GM18508 (cell line): ENCODE results near the gene ARHGAP10.
"Not testable (repeated sequence)": the region's sequence is repeated elsewhere in the genome, so short reads cannot be mapped to it uniquely, and the experiment has no call there.

Experiments
- ATAC-seq: cut with Tn5 transposase; IDR thresholded peaks from one replicate; pipeline ENCODE4 v1.9.1; 2021; ENCODE audit warnings: moderate number of reproducible peaks; ENCODE audit not compliant: insufficient read depth, unreplicated experiment

The ARHGAP10 gene

DNA sequence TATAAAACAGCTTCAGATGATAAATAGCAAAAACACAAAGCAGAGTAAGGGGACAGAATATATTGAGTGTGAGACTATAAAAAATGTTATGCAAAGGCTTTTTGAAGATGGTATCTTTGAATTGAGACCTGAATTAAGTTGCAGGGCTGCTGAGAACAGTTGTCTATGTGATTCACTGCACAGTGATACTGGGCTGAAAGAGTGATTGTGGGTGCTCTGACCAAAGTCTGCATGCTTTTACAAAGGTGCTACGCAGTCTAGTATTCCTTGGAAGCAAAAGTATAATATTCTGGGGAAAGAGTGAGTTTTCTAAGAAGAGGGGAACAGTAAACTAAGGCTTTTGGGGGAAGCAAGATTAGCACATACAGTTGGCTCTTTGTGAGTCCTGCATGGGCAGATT, 234.0 kb downstream of the ARHGAP10 start:
- ATAC-seq = no peak

DNA sequence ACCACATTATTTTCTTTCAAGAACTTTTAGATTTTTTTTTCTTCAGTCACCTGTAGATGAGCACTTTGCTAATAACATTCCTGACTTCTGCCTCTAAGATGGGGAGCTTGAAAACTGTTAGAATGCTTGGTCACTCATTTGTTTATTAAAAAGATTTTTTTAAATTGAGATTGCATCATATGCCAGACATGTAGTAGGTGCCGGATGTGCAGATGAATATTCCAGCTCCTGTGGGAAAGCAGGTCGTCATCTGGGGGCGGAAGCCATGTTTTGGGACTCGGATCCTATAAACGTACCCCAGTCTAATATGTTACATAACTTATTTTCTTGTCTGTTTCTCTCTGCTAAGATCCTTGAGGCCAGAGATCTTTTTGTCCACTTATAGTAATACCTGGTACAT, 236.8 kb downstream of the ARHGAP10 start:
- ATAC-seq = no peak

DNA sequence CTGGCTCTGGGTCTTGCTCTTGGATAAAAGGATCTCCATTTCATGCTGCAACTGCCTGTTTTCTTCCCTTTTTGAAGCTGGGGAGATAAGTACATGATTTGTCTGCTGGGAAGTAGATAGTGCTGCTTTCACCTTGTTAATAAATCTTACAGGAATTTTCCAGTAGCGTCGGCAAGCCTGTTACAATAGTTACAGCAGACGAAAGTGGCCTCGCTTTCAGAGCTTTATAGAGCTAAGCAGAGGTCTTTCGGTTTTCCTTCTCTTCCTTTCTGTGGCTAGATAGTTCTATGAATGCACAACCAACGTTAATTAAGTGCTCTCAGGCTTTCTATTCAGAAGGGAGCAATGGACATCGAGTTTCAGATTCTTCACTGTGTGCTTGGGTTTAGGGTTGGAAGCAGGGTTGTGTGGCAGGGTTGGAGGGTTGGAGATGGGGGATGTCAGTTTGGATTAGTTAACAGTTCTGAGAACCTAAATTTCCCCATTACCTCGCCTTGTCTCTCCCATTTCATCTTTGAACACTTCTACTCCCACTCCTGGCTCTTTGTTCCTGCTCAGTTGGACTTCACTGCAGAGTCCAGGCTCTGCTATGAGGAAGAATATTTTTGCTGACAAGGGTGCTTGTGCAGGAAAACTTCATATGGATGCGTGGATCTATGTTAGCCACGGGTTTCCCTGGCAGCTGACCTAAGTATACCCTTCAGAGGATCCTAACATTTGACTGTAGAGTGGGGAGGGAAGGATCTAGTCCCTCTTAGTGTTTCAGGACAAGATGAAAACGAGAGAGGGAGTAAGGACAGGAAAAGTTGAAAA, 237.9 kb downstream of the ARHGAP10 start:
- peak; percentile 61 for ATAC-seq

DNA sequence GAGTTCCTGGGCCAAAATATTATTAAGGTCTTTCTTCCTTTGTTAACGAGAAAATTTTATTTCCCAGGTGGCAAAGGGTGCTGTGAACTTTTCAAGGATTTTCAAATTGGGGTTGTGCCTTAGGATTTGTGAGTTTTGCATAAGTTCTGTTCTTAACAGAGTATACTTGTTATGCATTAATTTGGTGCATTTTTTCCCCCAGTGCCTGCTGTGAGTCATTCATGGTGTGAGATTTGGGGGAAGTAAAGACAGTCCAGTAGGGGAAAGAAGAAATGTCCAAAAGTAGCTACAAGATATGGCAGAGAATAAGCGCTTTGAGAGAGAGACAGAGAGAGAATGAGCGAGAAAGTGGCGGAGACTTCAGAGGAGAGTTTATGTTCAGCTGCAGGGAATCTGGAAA, 239.2 kb downstream of the ARHGAP10 start:
- no peak for ATAC-seq

DNA sequence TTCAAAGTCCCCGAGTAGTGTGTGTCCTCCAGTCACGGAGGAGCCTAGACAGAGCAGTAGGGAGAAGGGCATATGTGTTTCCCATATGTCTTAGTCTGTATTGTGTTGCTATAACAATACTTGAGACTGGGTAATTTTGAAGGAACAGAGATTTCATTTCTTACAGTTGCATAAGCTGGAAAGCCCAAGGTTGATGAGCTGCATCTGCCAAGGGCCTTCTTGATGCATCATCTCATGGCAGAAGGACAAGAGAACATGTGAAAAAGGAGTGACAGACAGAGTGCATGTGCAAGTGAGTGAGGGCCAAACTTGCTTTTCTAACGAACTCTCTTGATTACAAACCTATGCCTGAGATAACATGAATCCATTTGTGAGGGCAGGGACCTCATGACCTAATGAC, 243.4 kb downstream of the ARHGAP10 start:
- ATAC-seq = no peak

DNA sequence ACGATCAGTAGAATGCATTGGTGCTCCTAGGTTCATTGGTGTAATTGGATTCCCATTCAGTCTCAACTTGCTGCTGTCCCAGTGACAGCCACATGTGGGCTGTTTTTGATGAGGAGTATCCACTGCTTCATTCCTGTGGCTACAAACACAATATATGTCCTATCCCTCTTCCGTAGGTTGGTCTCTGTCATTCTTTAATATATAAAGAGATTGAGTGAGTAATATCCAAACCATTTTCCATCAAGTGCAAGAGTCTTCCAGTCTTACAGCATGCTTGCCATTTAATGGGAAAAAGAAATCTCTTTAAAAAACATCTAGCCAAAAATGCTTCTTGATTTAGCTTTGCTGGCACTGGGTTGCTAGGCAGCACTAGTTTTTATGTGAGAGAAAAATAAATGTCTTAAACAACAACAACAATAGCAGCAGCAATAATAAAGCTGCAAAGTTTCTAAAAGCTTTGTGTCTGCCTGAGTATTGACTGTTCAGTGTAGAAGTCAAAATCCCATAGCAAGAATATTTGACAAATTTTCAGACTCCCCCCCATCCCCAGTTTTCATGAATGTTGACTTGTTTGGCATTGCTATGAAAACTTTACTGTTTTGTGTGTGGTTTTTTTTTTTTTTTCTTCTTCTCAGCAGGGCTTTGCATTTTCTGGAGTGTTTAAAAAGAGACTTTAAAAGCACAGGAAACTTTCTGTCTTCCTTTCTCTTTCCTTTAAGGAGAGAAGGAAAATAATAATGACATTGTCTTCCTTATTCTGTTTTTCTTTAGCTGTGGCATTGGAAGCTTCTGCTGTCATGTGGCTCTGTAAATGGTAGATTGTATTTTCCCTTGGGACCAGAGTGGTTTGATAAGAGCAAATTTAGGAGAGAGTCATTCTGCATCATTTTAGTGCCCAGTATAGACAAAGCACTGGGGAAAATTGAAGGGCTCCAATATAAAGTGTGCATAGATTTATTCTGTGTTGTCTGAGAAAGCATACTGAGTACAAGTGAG, 244.3 kb downstream of the ARHGAP10 start:
- no peak for ATAC-seq

DNA sequence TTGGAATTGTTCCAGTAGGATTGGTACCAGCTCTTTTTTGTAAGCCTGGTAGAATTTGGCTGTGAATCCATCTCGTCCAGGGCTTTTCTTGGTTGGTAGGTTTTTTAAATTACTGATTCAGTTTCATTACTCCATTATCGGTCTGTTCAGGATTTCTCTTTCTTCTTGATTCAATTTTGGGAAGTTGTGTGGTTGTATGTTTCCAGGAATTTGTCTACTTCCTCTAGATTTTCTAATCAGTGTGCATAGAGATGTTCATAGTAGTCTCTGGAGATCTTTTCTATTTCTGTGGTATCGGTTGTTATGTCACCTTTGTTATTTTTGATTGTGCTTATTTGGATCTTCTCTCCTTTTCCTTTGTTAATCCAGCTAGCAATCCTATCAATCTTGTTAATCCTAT, 248.7 kb downstream of the ARHGAP10 start:
- no peak for ATAC-seq

DNA sequence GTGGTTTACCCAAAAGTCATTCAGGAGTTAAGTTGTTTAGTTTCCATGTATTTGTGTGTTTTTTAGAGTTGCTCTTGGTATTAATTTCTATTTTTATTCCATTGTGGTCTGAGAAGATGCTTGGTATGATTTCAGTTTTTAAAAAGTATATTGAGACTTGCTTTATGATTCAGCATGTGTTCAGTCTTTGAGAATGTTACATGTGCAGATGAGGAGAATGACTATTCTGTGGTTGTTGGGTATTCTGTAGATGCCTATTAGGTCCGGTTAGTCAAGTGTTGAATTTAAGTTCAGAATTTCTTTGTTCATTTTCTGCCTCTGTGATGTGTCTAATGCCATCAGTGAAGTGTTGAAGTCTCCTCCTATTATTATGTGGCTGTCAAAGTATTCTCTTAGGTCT, 249.4 kb downstream of the ARHGAP10 start:
- ATAC-seq = peak; percentile 92

DNA sequence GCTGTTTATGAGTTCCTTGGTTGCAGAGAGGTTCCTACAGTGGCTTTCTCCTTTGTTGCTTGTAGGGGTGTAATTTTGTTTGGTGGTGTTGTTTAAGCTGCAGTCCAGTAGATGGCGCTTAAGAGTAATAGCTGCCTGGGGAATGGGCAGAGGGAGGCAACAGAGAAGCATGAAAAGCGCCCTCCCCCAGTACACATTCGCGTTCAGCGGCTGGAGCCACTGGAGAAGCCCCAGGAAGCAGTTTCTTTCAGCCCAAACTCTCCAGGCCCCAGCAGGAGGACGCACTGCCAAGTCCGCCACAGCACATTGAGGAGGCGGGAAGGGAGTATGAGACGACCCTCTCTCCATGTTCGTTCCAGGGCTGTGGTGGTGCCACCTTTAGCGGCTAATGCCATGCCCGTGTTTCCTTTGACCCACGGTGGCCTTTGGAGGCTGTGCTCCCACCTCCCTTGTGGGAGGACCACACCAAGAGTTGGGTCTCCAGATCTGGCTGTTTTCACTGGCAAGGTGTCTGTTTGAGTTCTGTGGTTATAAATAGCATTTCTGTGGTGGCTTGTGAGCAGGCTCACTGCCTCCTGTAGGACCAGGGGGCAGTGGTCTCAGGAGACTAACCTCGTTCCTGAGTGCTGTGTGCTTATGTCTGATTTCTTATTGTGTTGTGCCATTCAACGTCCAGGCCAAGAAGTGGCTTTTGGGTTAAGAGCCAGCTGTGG, 252.3 kb downstream of the ARHGAP10 start:
- no peak for ATAC-seq

DNA sequence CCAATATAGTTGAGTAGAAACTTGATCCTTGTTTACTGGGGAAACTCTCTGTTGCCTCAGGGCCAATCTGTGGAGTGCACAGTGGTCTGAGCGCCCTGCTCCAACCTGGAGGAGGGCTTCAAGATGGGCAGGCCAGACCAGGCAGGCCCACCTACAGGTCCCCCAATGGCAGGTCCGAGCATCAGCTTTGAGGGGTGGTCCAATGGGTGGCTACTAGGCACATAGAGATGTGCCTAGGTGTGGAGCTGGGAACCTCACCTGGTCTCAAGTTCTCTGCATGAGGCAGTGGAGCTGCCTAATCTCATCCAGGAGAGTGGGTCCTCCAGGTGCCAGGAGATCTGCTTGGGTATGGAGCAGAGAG, 252.9 kb downstream of the ARHGAP10 start:
- ATAC-seq = no peak

DNA sequence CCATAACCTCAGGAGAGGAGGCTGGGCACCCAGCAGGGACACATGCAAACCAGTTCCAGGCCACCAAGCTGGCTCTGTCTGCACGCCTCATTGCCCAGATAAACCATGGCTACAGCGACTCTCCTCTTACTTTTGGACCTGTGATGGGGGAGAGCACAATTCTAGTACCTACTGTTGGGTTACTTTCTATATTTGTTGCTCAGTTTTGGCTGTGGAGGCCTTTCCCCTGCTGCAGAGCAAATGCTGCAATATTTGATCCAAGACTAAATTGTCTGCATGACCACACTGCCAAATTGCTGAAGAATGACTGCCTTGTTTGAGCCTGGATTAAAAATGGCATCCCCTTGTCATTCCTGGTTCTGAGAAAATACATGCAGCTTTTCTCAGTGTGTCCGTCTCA, 253.5 kb downstream of the ARHGAP10 start:
- ATAC-seq = no peak

DNA sequence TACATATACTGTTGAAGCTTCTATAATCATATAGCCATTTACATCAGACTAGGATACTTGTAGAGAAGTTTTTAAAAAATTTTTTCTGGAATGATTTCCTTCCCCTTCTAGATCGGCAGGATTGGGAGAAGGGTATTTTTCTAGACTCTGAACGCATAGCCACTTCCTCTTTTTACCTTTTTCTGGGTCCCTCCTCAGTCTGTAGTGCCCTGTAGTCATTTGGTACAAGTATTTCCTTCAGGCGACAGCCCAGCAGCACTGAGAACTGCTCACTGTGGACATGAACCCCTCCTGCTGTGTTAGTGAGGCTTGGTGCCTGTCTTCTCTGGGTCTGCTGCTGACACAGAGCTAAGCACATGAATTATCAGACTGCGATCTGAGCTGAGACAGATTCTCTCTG, 255.4 kb downstream of the ARHGAP10 start:
- ATAC-seq = peak; percentile 65

DNA sequence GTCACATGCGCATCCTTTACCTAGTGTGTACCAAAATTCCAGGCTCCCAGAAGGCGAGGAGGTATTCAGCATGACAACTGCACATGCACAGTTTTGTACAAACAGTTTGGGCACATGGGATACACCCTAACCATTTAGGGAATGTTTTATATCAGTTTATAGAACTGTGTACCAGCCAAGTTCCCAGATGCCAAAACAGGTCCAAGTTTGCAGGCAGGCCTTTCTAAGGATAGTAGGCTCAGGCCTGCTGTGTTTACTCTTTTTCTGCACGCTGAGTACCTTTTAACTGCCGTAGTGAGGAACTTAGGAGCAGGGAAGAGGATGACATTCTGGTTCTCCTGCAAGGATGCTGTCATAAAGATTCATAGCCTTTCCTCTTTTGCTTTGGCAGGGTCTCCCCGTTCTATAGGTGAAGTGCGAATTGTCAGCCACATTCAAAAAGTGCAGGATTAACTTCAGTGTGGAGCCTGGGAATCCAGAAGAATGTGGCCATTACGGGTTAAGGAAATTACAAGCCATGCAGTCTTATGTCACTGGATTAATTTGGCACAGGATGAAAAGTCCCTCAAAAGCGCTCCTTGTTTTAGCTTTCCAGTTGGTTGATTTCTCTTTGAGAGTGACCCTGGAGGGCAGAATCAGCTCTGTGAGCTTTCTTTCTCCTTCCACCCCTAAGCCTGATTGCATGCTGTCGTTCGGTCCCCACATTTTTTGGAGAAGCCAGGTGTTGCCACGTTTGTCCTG, 259.8 kb downstream of the ARHGAP10 start:
- no peak for ATAC-seq

DNA sequence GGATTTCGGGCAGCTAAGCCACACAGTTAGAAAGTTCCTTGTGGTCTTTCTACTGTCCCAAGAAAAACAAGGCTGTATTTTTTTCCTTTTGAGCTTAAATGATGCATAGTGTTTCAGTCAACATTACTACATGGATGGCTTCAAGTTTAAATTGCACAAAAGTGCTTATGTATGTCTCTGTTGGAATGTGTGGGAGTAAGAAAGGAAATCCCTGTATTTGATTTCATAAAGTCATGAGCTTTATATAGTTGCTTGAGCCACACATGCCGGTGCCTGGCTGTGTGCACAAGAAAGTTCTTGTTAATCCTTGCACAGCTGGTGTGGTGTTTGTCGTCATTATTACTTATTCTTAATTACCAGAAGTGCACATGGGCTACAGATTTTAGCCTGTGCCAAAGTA, 262.2 kb downstream of the ARHGAP10 start:
- no peak for ATAC-seq

DNA sequence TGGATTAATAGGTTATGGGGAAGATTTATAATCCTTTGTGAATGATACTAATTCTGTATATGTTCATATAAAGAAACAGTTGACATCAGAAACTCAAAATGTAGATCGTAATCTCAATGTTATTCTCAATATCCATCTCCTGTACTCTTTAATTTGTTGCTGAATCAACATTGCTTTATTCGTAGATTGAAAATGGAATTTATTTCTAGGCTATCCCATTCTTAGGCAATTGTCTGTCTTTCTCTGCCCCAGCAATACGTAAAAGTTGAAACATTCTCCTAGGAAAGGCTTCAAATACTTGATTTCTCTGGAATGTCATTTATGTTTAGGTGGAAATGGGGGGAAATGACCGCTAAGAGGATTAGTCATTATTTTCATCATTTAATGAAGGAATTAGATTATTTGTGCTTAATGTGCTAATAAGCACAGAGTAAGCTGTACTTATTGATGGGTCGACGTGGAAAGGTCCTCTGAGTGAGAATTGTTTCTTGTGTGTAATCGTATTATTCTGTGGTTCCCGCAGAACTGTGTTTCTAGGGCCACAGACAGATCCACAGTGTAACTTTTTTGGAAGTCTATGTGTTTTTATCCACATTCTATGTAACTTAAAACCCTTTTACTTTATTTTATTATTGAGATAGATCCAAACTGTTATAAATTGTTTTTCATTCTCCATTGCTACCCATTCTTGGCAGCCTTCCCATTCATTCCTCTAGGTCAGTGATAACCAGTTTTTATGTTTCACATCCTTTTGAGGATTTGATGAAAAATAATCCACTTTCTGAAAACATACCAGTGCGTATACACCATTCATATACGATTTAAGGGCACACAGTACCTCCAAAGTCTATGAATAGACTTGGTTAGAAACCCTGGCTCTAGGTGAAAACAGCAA, 262.9 kb downstream of the ARHGAP10 start:
- ATAC-seq = no peak

DNA sequence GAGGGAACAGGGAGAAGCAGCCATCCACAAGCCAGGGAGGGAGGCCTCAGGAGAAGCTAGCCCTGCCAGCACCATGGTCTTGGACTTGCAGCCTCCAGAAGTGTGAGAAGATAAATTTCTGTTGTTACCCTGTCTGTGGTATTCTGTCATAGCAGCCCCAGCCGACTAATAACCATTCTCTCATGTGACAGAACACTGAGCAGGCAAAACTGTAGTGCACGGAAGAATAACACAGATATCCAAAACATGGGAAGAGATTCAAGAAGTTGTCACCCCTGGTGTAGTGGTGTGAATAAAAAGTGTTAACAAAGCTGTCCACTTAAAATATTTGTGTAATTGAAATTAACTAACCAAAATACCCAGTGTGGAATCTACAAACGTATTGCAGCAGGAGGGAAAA, 265.0 kb downstream of the ARHGAP10 start:
- no peak for ATAC-seq

DNA sequence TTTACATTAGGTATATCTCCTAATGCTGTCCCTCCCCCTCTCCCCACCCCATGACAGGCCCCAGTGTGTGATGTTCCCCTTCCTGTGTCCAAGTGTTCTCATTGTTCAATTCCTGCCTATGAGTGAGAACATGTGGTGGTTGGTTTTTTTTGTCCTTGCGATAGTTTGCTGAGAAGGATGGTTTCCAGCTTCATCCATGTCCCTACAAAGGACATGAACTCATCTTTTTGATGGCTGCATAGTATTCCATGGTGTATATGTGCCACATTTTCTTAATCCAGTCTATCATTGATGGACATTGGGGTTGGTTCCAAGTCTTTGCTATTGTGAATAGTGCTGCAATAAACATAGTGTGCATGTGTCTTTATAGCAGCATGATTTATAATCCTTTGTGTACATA, 268.1 kb downstream of the ARHGAP10 start:
- ATAC-seq = not testable (repeated sequence)

DNA sequence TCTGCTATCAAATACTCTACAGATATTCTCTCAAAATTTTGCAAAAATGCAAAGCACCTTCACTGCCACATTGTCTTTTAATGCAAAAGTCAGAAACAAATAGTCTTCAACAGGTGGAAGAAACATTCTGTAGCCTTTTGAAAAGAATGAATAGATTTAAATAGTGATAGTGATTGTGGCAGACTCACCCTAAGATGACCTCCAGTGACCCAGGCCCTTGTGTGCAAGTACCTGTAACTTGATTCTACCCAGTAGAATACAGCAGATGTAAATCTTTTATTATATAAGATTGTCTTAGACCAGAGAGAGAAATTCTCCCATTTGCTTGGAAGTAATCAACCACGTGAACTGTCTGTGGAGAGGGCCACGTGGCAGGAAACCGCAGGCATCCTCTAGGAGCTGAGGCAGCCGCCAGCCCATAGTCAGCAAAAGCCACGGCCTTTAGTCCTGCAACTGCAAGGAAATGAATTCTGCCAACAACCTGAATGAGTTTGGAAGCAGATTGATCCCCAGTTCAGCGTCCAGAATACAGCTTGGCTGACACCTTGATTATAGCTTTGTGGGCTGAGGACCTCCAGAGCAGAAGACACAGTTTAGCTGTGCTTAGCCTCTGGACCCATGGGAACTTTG, 272.5 kb downstream of the ARHGAP10 start:
- no peak for ATAC-seq

DNA sequence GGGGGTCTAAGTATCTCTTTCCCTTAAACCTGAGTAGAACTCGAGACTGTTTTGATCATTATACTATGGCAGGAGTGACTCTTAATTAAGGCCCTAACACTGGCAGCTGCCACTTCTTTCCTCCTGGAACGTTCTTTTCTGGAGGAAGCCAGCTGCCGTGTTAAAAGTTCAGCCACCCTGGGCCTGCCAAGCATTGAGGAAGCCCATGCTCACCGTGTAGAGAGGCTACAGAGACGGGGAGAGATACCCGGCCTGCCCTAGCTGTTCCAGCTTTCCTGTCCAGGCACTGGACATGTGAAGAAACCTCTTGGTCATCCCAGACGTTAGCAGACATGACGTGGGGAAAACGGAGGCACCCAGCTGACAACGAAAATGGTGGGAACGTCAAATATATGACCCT, 274.1 kb downstream of the ARHGAP10 start:
- no peak for ATAC-seq
